Activated T-helper 1 cell treated with Interleukin-2 at 50 U/mL for 16 hours (primary cell): Measurements from ENCODE around the gene PRKCH.

Experiments
- DNase-seq: peaks from one replicate; pipeline ENCODE4 v3.0.0-alpha.2; 2020; ENCODE audit warnings: low read depth

Gene PRKCH

GRCh38 chr14:61430066-61430757 lies 108.8 kb downstream of the PRKCH start:
- DNase-seq, result no peak

GRCh38 chr14:61433169-61433568 lies 111.8 kb downstream of the PRKCH start:
- no peak for DNase-seq

GRCh38 chr14:61433828-61434227 lies 112.4 kb downstream of the PRKCH start:
- no peak for DNase-seq

- DNase-seq, result no peak
Measured at GRCh38 chr14:61434311-61434710, 112.9 kb downstream of the PRKCH start.

- DNase-seq, result no peak
Measured at GRCh38 chr14:61435563-61436337, 114.4 kb downstream of the PRKCH start.

- DNase-seq, result no peak
Measured at GRCh38 chr14:61437381-61437780, 116.0 kb downstream of the PRKCH start.

GRCh38 chr14:61438036-61438435 lies 116.7 kb downstream of the PRKCH start:
- no peak for DNase-seq

- no peak for DNase-seq
Measured at GRCh38 chr14:61438497-61438859, 117.1 kb downstream of the PRKCH start.

- DNase-seq, result no peak
Measured at GRCh38 chr14:61438860-61439765, 117.7 kb downstream of the PRKCH start.

- DNase-seq, result no peak
Measured at GRCh38 chr14:61439779-61440418, 118.5 kb downstream of the PRKCH start.

GRCh38 chr14:61443481-61443880 lies 122.1 kb downstream of the PRKCH start:
- no peak for DNase-seq

GRCh38 chr14:61444215-61444768 lies 122.9 kb downstream of the PRKCH start:
- DNase-seq, result peak; percentile 46

GRCh38 chr14:61451491-61451890 lies 130.1 kb downstream of the PRKCH start:
- DNase-seq, result no peak

- no peak for DNase-seq
Measured at GRCh38 chr14:61451891-61452400, 130.6 kb downstream of the PRKCH start.

- peak; percentile 41 for DNase-seq
Measured at GRCh38 chr14:61452452-61452851, 131.1 kb downstream of the PRKCH start.

- DNase-seq, result no peak
Measured at GRCh38 chr14:61453103-61453767, 131.9 kb downstream of the PRKCH start.

GRCh38 chr14:61454545-61454944 lies 133.2 kb downstream of the PRKCH start:
- DNase-seq, result no peak

- no peak for DNase-seq
Measured at GRCh38 chr14:61455351-61455750, 134.0 kb downstream of the PRKCH start.

- DNase-seq, result peak; percentile 63
Measured at GRCh38 chr14:61456720-61457119, 135.3 kb downstream of the PRKCH start.

- no peak for DNase-seq
Measured at GRCh38 chr14:61458766-61459165, 137.4 kb downstream of the PRKCH start.

GRCh38 chr14:61459229-61459628 lies 137.8 kb downstream of the PRKCH start:
- DNase-seq, result no peak
